Cardiac muscle cell (in vitro differentiated cells and primary cell): ENCODE results near the gene SIRT3. TPM values are rescaled to one million over a fixed set of nuclear protein-coding genes. Genes with fewer than 3 reads are reported as not detected.

Source experiments
- DNase-seq, 2 donors: peaks; one replicate each; pipeline versions ENCODE4 v3.0.0 to v3.0.0-alpha.2; 2010 to 2017; ENCODE audit warnings: low read depth in 1 of 2, low spot score in 1 of 2
- H3K27ac ChIP-seq: fragments of 200-600 bp; sonication (generic); 2 replicates; pipeline ENCODE4 v1.5.1; 2016
- H3K27me3 ChIP-seq: fragments of 200-600 bp; sonication (generic); 2 replicates; pipeline ENCODE4 v1.6.0; 2016; ENCODE audit warnings: control low read depth
- H3K36me3 ChIP-seq: fragments of 200-600 bp; sonication (generic); 2 replicates; pipeline ENCODE4 v1.5.1; 2016; ENCODE audit warnings: control low read depth
- H3K4me1 ChIP-seq: fragments of 200-600 bp; sonication (generic); 2 replicates; pipeline ENCODE4 v1.8.1; 2017; ENCODE audit warnings: low read depth, mild to moderate bottlenecking, mixed run types
- H3K4me3 ChIP-seq: fragments of 200-600 bp; sonication (generic); 2 replicates; pipeline ENCODE4 v1.5.1; 2016; ENCODE audit warnings: mild to moderate bottlenecking
- H3K9me3 ChIP-seq: fragments of 200-600 bp; sonication (generic); 2 replicates; pipeline ENCODE4 v1.5.1; 2017; ENCODE audit warnings: low read depth, mild to moderate bottlenecking, control low read depth
- CTCF ChIP-seq: IDR thresholded peaks from 2 replicates; pipeline ENCODE4 v1.5.1; 2012; ENCODE audit warnings: low read depth, mild to moderate bottlenecking, low read length
- polyA plus RNA-seq: library from polyadenylated mRNA; unstranded; fragments of >200 nt; fragmentation: Nextera tagmentation; extraction: Ambion mirVana; gene quantifications from 2 replicates; pipeline ENCODE4 v1.2.1, GENCODE V29; 2016
- total RNA-seq: library from RNA; depleted of rRNA; stranded (reverse); fragments of >200 nt; gene quantifications from 2 replicates; pipeline ENCODE4 v1.2.3, GENCODE V29; 2016

SIRT3 gene
- total RNA-seq (44.9 and 53.6 TPM in 2 replicates), polyA plus RNA-seq (46.1 and 47.7 TPM in 2 replicates)

- peaks cover 10% of the 10 kb centered on the region for H3K4me1 ChIP-seq
- H3K4me3 ChIP-seq = peak within 1 kb of the TSS; percentile 98
- H3K27ac ChIP-seq = peak within 1 kb of the TSS; percentile 93
- no peak for TF ChIP-seq CTCF
- H3K27me3 ChIP-seq = no peaks in the 10 kb centered on the region
- H3K9me3 ChIP-seq = no peaks in the 10 kb centered on the region
- peak; percentile 85 for DNase-seq
- no peaks in the 10 kb centered on the region for H3K36me3 ChIP-seq
These were observed at the start of gene SIRT3 for GRCh38 chr11:235997-236773. Gene SIRT3, minus strand, starts transcription at chr11:236342. Its CDS starts 14 bp downstream, at chr11:236328.

- TF ChIP-seq CTCF = no peak
- DNase-seq = no peak
- peaks cover 37% of the 10 kb centered on the region for H3K27me3 ChIP-seq
These were observed 49.7 kb upstream of the SIRT3 start for GRCh38 chr11:285894-286220.

GRCh38 chr11:285021-285893 lies 49.1 kb upstream of the SIRT3 start:
- DNase-seq = no peak
- Histone ChIP-seq H3K9me3 (no peaks in the 10 kb centered on the region), H3K4me1 (no peaks in the 10 kb centered on the region), H3K36me3 (no peaks in the 10 kb centered on the region), H3K27ac (no peak overlapping the region), H3K4me3 (no peak overlapping the region), H3K27me3 (peaks cover 43% of the 10 kb centered on the region)
- TF ChIP-seq CTCF = no peak

More at GRCh38 chr11:285894-286220, 49.7 kb upstream of the SIRT3 start:
- Histone ChIP-seq H3K4me3 (no peak overlapping the region), H3K27ac (no peak overlapping the region), H3K36me3 (no peaks in the 10 kb centered on the region), H3K9me3 (no peaks in the 10 kb centered on the region), H3K4me1 (no peaks in the 10 kb centered on the region)

GRCh38 chr11:284105-285020 lies 48.2 kb upstream of the SIRT3 start:
- H3K9me3 ChIP-seq = no peaks in the 10 kb centered on the region
- no peak for TF ChIP-seq CTCF
- no peak for DNase-seq
- no peaks in the 10 kb centered on the region for H3K36me3 ChIP-seq
- H3K4me3 ChIP-seq = no peak overlapping the region
- no peak overlapping the region for H3K27ac ChIP-seq
- peaks cover 52% of the 10 kb centered on the region for H3K27me3 ChIP-seq
- no peaks in the 10 kb centered on the region for H3K4me1 ChIP-seq
